Ovary (tissue), 9 donors: ENCODE results near the gene ABLIM2. TPM values are rescaled to one million over a fixed set of nuclear protein-coding genes. Genes with fewer than 3 reads are reported as not detected.

Source experiments
- DNase-seq, 5 donors: peaks; one replicate each; pipeline ENCODE4 v3.0.0-alpha.2; 2019 to 2020
- H3K27ac ChIP-seq, 2 donors: fragments of 200-600 bp; one replicate each; pipeline versions ENCODE4 v1.5.1 to v1.8.0; 2019 to 2022
- H3K27me3 ChIP-seq: fragments of 200-600 bp; one replicate; pipeline ENCODE4 v1.8.0; 2022
- H3K36me3 ChIP-seq: fragments of 200-600 bp; sonication (generic); one replicate; pipeline ENCODE4 v1.5.1; 2019
- H3K4me1 ChIP-seq: one replicate; pipeline ENCODE4 v1.8.1; 2013; ENCODE audit warnings: mild to moderate bottlenecking, moderate library complexity; ENCODE audit not compliant: insufficient read depth
- H3K4me3 ChIP-seq: fragments of 200-600 bp; sonication (generic); one replicate; pipeline ENCODE4 v1.5.1; 2017
- H3K9me3 ChIP-seq, 2 donors: fragments of 200-600 bp in 1 of 2; sonication (generic) in 1 of 2; one replicate each; pipeline versions ENCODE4 v1.5.1 to v1.8.1; 2013 to 2019; ENCODE audit warnings: mild to moderate bottlenecking in 1 of 2, moderate library complexity in 1 of 2
- CTCF ChIP-seq, 3 donors: fragments of 450-650 bp in 2 of 3; fragments of 200-600 bp in 1 of 3; IDR thresholded peaks; one replicate each; pipeline versions ENCODE4 v1.5.1 to v1.8.0; 2016 to 2022; ENCODE audit warnings: antibody characterized with exemption in 3 of 3, mild to moderate bottlenecking in 1 of 3
- EP300 ChIP-seq: sonication (generic); formaldehyde crosslinking; IDR thresholded peaks from one replicate; pipeline ENCODE4 v1.6.1; 2017; ENCODE audit warnings: antibody characterized with exemption
- POLR2A ChIP-seq: fragments of 450-650 bp; IDR thresholded peaks from one replicate; pipeline ENCODE4 v1.6.1; 2017; ENCODE audit warnings: antibody characterized with exemption, mild to moderate bottlenecking, moderate library complexity
- WGBS, 3 donors: extraction: QIAGEN DNeasy Blood & Tissue Kit in 1 of 3; methylation state at CpG; one replicate each; pipeline versions ENCODE4 v1.1.5 to v1.1.7; 2013 to 2017; 5-methylcytosine and 5-hydroxymethylcytosine counted together
- intact Hi-C, 4 donors: fragments of 100-400 bp; cut with DNase I; formaldehyde crosslinking; loops; one replicate each; pipeline versions ENCODE4 v1.11.0 to v1.15.1; 2022 to 2023
- polyA plus RNA-seq, 2 donors: library from polyadenylated mRNA; stranded (reverse); fragments of 200-250 nt in 1 of 2; fragments of 350-450 nt in 1 of 2; fragmentation: Illumina TruSeq in 1 of 2; extraction: RNeasy Lipid Tissue Mini Kit (QIAGEN cat#74804) in 1 of 2; gene quantifications; one replicate each; pipeline ENCODE4 v1.2.3, GENCODE V29; 2013 to 2014
- total RNA-seq, 7 donors: library from RNA; depleted of rRNA in 2 of 7; stranded (reverse); fragments of >200 nt in 2 of 7; fragmentation: NEBNext Ultra II Directional in 3 of 7; extraction: Animal tissue kit (Norgen Biotek cat#: 25700) in 3 of 7; gene quantifications; one replicate each; pipeline versions ENCODE4 v1.1.0 to v1.2.4, GENCODE V29; 2016 to 2023
- donor health status: DM: no; HTN: no; CAD: no; lungs with moderate emphysema.
- donor health status: DM: no; HTN: no; CAD: no.
- donor health status: Bipolar disorder and iron deficiency.
- donor health status: DM: yes; HTN: yes; CAD: no.
- donor health status: DM: no; HTN: no; CAD: no.
- donor health status: DM: yes; HTN: yes; CAD: no.

The ABLIM2 gene
- total and polyA plus RNA-seq, 9 donors = 0.81 to 7.9 (median 2.1) TPM

- Histone ChIP-seq H3K36me3 (no peaks in the 10 kb centered on the region), H3K27ac (no peak overlapping the region)
Measured at GRCh38 chr4:8067945-8068896, 90.4 kb downstream of the ABLIM2 start.

GRCh38 chr4:8067274-8067936 lies 91.2 kb downstream of the ABLIM2 start:
- Histone ChIP-seq H3K4me3 (no peak overlapping the region), H3K27me3 (no peaks in the 10 kb centered on the region), H3K4me1 (no peaks in the 10 kb centered on the region), H3K36me3 (no peaks in the 10 kb centered on the region), H3K9me3 (peaks cover 0 to 14% of the 10 kb centered on the region in 2 donors), H3K27ac (no peak overlapping the region)
- DNase-seq = no peak
- WGBS, 3 donors = 91 to 94% (median 93%) methylated on average over 20 of the region's 20 CpGs
- intact Hi-C loops = no loop called here
- TF ChIP-seq POLR2A (no peak), EP300 (no peak), CTCF (IDR thresholded peaks at IDR 0.05) (no peak)

More at GRCh38 chr4:8067945-8068896, 90.4 kb downstream of the ABLIM2 start:
- TF ChIP-seq EP300 (no peak), CTCF (IDR thresholded peaks at IDR 0.05) (no peak), POLR2A (no peak)
- Histone ChIP-seq H3K9me3 (peaks cover 0 to 12% of the 10 kb centered on the region in 2 donors), H3K4me1 (no peaks in the 10 kb centered on the region), H3K4me3 (no peak overlapping the region), H3K27me3 (no peaks in the 10 kb centered on the region)
- no peak for DNase-seq
- intact Hi-C loops = no loop called here
- WGBS, 3 donors = 73 to 83% (median 78%) methylated on average over 28 of the region's 28 CpGs

GRCh38 chr4:8066336-8066931 lies 92.2 kb downstream of the ABLIM2 start:
- Histone ChIP-seq H3K27me3 (no peaks in the 10 kb centered on the region), H3K4me1 (no peaks in the 10 kb centered on the region), H3K4me3 (no peak overlapping the region), H3K27ac (no peak overlapping the region), H3K36me3 (no peaks in the 10 kb centered on the region), H3K9me3 (peaks cover 0 to 14% of the 10 kb centered on the region in 2 donors)
- intact Hi-C loops = no loop called here
- no peak for DNase-seq
- TF ChIP-seq POLR2A (no peak), EP300 (no peak), CTCF (IDR thresholded peaks at IDR 0.05) (no peak)
- 85 to 90% (median 86%) methylated on average over 13 of the region's 13 CpGs for WGBS, 3 donors

GRCh38 chr4:8063974-8064563 lies 94.5 kb downstream of the ABLIM2 start:
- Histone ChIP-seq H3K9me3 (peaks cover 0 to 14% of the 10 kb centered on the region in 2 donors), H3K4me3 (no peak overlapping the region), H3K27ac (no peak overlapping the region), H3K27me3 (no peaks in the 10 kb centered on the region), H3K36me3 (no peaks in the 10 kb centered on the region), H3K4me1 (no peaks in the 10 kb centered on the region)
- 87 to 92% (median 91%) methylated on average over 9 of the region's 9 CpGs for WGBS, 3 donors
- intact Hi-C loops = no loop called here
- DNase-seq = no peak
- TF ChIP-seq POLR2A (no peak), EP300 (no peak), CTCF (IDR thresholded peaks at IDR 0.05) (no peak)
